OCI-LY3 (cell line): ENCODE results near the gene TMEM140.

ENCODE experiments used
- H2AFZ ChIP-seq: fragments of 200-600, 300-600 bp; shearing (Covaris generic); 2 replicates; pipeline ENCODE4 v1.6.0; 2014; ENCODE audit warnings: antibody characterized with exemption, low read depth, low read length
- H3K27ac ChIP-seq: fragments of 200-600, 300-600 bp; sonication (generic); 2 replicates; pipeline ENCODE4 v1.5.1; 2014; ENCODE audit warnings: mild to moderate bottlenecking, low read length, moderate library complexity, mixed read lengths
- H3K27me3 ChIP-seq: fragments of 200-600, 300-600 bp; sonication (generic); 2 replicates; pipeline ENCODE4 v1.6.1; 2014; ENCODE audit warnings: low read depth, low read length, mixed read lengths
- H3K36me3 ChIP-seq: fragments of 200-600, 300-600 bp; sonication (generic); replicated peaks from 2 replicates; pipeline ENCODE3; 2014; ENCODE audit warnings: low read depth, low read length, mixed read lengths
- H3K4me1 ChIP-seq: fragments of 300-600, 200-600 bp; sonication (generic); 2 replicates; pipeline ENCODE4 v1.6.1; 2014; ENCODE audit warnings: low read length, mixed read lengths
- H3K4me2 ChIP-seq: fragments of 200-600, 300-600 bp; sonication (generic); 2 replicates; pipeline ENCODE4 v1.6.1; 2014; ENCODE audit warnings: low read length, mixed read lengths
- H3K4me3 ChIP-seq: fragments of 300-600, 200-600 bp; sonication (generic); 2 replicates; pipeline ENCODE4 v1.5.1; 2014; ENCODE audit warnings: antibody characterized with exemption, mild to moderate bottlenecking, low read length, moderate library complexity
- H3K79me2 ChIP-seq: fragments of 300-600, 200-600 bp; shearing (Covaris generic); 2 replicates; pipeline ENCODE4 v1.6.1; 2014; ENCODE audit warnings: mild to moderate bottlenecking, low read length, mixed read lengths
- H3K9ac ChIP-seq: fragments of 300-600, 200-600 bp; shearing (Covaris generic); 2 replicates; pipeline ENCODE4 v1.6.0; 2014; ENCODE audit warnings: mild to moderate bottlenecking, low read length, moderate library complexity
- H3K9me3 ChIP-seq: fragments of 200-600, 300-600 bp; shearing (Covaris generic); 2 replicates; pipeline ENCODE4 v1.6.1; 2014; ENCODE audit warnings: low read length, mixed read lengths; ENCODE audit not compliant: insufficient read depth
- H4K20me1 ChIP-seq: fragments of 200-600, 300-600 bp; sonication (generic); 2 replicates; pipeline ENCODE4 v1.6.1; 2016; ENCODE audit warnings: low read length, mixed read lengths; ENCODE audit not compliant: insufficient read depth
- CTCF ChIP-seq: fragments of 200-600, 300-600 bp; sonication (generic); IDR thresholded peaks from 2 replicates; pipeline ENCODE4 v1.5.1; 2014; ENCODE audit warnings: antibody characterized with exemption, low read length, low read depth
- EZH2phosphoT487 ChIP-seq: fragments of 200-600 bp; shearing (Covaris generic); IDR thresholded peaks from 2 replicates; pipeline ENCODE4 v1.6.1; 2018; ENCODE audit warnings: antibody characterized with exemption, mixed run types, low read depth

TMEM140 gene

GRCh38 chr7:135213831-135214230 is 66.0 kb downstream of the TMEM140 start:
- H3K9me3 ChIP-seq, result no peaks in the 10 kb centered on the region

DNA sequence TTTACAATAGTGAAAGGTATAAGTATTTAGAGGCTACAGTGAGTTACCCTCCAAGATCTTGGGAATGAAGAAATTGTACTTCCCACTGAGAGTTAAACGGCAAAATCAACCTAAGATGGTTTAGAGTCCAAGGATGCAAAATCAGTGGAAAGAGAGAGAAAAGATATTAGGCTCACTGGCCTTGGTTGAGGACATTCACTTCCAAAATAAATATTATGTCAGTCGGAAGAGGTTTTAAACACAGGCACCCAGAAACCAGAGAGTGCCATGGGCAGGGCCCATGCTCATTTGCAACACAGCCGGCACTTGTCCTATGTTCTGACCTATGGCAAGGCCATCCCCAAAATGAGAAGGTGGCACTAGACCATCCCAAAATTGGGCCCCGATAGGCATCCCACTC is 67.3 kb downstream of the TMEM140 start:
- peaks cover 51% of the 10 kb centered on the region for H3K27me3 ChIP-seq
- no peak overlapping the region for H3K4me2 ChIP-seq
- H2AFZ ChIP-seq, result no peak overlapping the region
- no peak overlapping the region for H3K4me3 ChIP-seq
- no peaks in the 10 kb centered on the region for H3K9me3 ChIP-seq
- no peaks in the 10 kb centered on the region for H3K79me2 ChIP-seq
- TF ChIP-seq CTCF (no peak), EZH2phosphoT487 (no peak)
- peaks cover 13% of the 10 kb centered on the region; the same call in 1 of the 2 replicates for H3K4me1 ChIP-seq
- H4K20me1 ChIP-seq, result no peaks in the 10 kb centered on the region
- no peaks in the 10 kb centered on the region for H3K36me3 ChIP-seq
- H3K9ac ChIP-seq, result no peak overlapping the region
- H3K27ac ChIP-seq, result no peak overlapping the region

More at GRCh38 chr7:135213831-135214230, 66.0 kb downstream of the TMEM140 start:
- Histone ChIP-seq H3K4me2 (no peak overlapping the region), H3K27me3 (peaks cover 44% of the 10 kb centered on the region), H3K27ac (no peak overlapping the region), H3K79me2 (no peaks in the 10 kb centered on the region), H3K4me3 (no peak overlapping the region), H2AFZ (no peak overlapping the region), H3K4me1 (peaks cover 23% of the 10 kb centered on the region), H3K9ac (no peak overlapping the region), H4K20me1 (no peaks in the 10 kb centered on the region), H3K36me3 (peaks cover under 1% of the 10 kb centered on the region)
- TF ChIP-seq CTCF (no peak), EZH2phosphoT487 (no peak)

DNA sequence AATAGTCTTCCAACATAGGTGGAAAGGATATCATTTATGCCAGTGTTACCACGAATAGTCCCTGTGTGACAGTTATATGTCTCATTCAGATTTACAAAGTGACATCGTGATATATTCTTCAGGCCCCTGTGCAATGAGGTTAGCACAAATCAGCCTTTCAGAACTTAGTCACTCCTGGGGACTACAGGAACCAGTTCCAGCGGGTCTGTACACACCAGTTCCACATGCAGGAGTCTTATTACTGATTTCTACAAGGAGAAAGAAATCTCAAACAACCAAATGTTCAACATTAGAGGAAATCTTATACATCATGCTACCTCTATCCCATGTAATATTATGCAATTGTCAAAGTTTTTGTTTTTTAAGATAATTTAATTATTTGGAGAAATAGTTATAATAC is 67.8 kb downstream of the TMEM140 start:
- no peaks in the 10 kb centered on the region for H3K79me2 ChIP-seq
- H3K36me3 ChIP-seq, result no peaks in the 10 kb centered on the region
- no peak overlapping the region for H3K9ac ChIP-seq
- H3K27ac ChIP-seq, result no peak overlapping the region
- no peaks in the 10 kb centered on the region for H4K20me1 ChIP-seq
- H3K27me3 ChIP-seq, result peaks cover 52% of the 10 kb centered on the region
- no peak overlapping the region for H3K4me3 ChIP-seq
- no peak overlapping the region for H3K4me2 ChIP-seq
- TF ChIP-seq EZH2phosphoT487 (no peak), CTCF (no peak)
- H2AFZ ChIP-seq, result no peak overlapping the region
- H3K9me3 ChIP-seq, result no peaks in the 10 kb centered on the region
- peaks cover 8% of the 10 kb centered on the region; the same call in 1 of the 2 replicates for H3K4me1 ChIP-seq
